Tibial artery (tissue), 4 donors: ENCODE results near the gene CHRNG.

Experiments used
- DNase-seq, 2 donors: peaks; one replicate each; pipeline ENCODE4 v3.0.0-alpha.2; 2019
- H3K27ac ChIP-seq, 2 donors: fragments of 200-600 bp; sonication (generic) in 1 of 2; 1 replicate in 1 of 2; 2 replicates in 1 of 2; pipeline ENCODE4 v1.5.1; 2018 to 2019; ENCODE audit warnings: mild to moderate bottlenecking in 1 of 2
- H3K27me3 ChIP-seq, 2 donors: fragments of 200-600 bp; sonication (generic) in 1 of 2; one replicate each; pipeline versions ENCODE4 v1.5.1 to v1.6.0; 2016 to 2019
- H3K36me3 ChIP-seq, 3 donors: fragments of 200-600 bp; sonication (generic) in 2 of 3; one replicate each; pipeline ENCODE4 v1.5.1; 2016 to 2019; ENCODE audit warnings: mild to moderate bottlenecking in 2 of 3
- H3K4me1 ChIP-seq, 4 donors: fragments of 200-600 bp; sonication (generic) in 2 of 4; 1 replicate in 3 of 4; 2 replicates in 1 of 4; pipeline ENCODE4 v1.5.1; 2016 to 2019
- H3K4me3 ChIP-seq, 2 donors: fragments of 200-600 bp; sonication (generic) in 1 of 2; 1 replicate in 1 of 2; 2 replicates in 1 of 2; pipeline ENCODE4 v1.5.1; 2018 to 2019; ENCODE audit warnings: mild to moderate bottlenecking in 2 of 2
- H3K9me3 ChIP-seq, 3 donors: fragments of 200-600 bp; sonication (generic) in 1 of 3; one replicate each; pipeline ENCODE4 v1.5.1; 2016 to 2019
- CTCF ChIP-seq, 2 experiments: fragments of 200-600 bp in 1 of 2; fragments of 450-650 bp in 1 of 2; IDR thresholded peaks; one replicate each; pipeline ENCODE4 v1.5.1; 2017 to 2019; ENCODE audit warnings: antibody characterized with exemption in 2 of 2, mild to moderate bottlenecking in 1 of 2, moderate library complexity in 1 of 2
- intact Hi-C: fragments of 100-400 bp; cut with DNase I; formaldehyde crosslinking; loops from one replicate; pipeline ENCODE4 v1.15.0; 2023; ENCODE audit warnings: low total_unique reads

CHRNG gene

GRCh38 chr2:232525791-232526371 lies 13.6 kb upstream of the CHRNG start, which contains the start of gene CHRND:
Gene CHRND, plus strand, starts transcription at chr2:232526160. Its CDS starts 56 bp downstream, at chr2:232526216.
- no peaks in the 10 kb centered on the region for H3K36me3 ChIP-seq
- H3K27me3 ChIP-seq, result peaks cover 4 to 69% of the 10 kb centered on the region in 2 donors
- H3K4me3 ChIP-seq, result no peak within 1 kb of the TSS
- DNase-seq, result no peak
- intact Hi-C loops, result no loop called here
- H3K27ac ChIP-seq, result no peak within 1 kb of the TSS
- no peaks in the 10 kb centered on the region for H3K9me3 ChIP-seq
- TF ChIP-seq CTCF (IDR thresholded peaks at IDR 0.05), result no peak
- peaks cover 0 to 37% (median 24%) of the 10 kb centered on the region in 4 donors for H3K4me1 ChIP-seq

GRCh38 chr2:232526372-232526941 lies 13.0 kb upstream of the CHRNG start:
- Histone ChIP-seq H3K4me1 (peaks cover 0 to 37% (median 24%) of the 10 kb centered on the region in 4 donors), H3K36me3 (no peaks in the 10 kb centered on the region), H3K9me3 (no peaks in the 10 kb centered on the region), H3K27ac (no peak overlapping the region), H3K27me3 (peaks cover 4 to 64% of the 10 kb centered on the region in 2 donors), H3K4me3 (no peak overlapping the region)
- no peak for TF ChIP-seq CTCF (IDR thresholded peaks at IDR 0.05)
- intact Hi-C loops, result no loop called here
- DNase-seq, result no peak

GRCh38 chr2:232527905-232528470 lies 11.5 kb upstream of the CHRNG start:
- no peaks in the 10 kb centered on the region for H3K36me3 ChIP-seq
- H3K27ac ChIP-seq, result no peak overlapping the region
- peaks cover 0 to 23% (median 11%) of the 10 kb centered on the region in 4 donors for H3K4me1 ChIP-seq
- peaks cover 0 to 48% of the 10 kb centered on the region in 2 donors for H3K27me3 ChIP-seq
- no peak for DNase-seq
- TF ChIP-seq CTCF (IDR thresholded peaks at IDR 0.05), result no peak
- intact Hi-C loops, result no loop called here
- H3K9me3 ChIP-seq, result no peaks in the 10 kb centered on the region
- H3K4me3 ChIP-seq, result no peak overlapping the region

GRCh38 chr2:232528746-232529460 lies 10.6 kb upstream of the CHRNG start:
- no peak overlapping the region for H3K27ac ChIP-seq
- H3K27me3 ChIP-seq, result peaks cover 0 to 39% of the 10 kb centered on the region in 2 donors
- no peak overlapping the region for H3K4me3 ChIP-seq
- intact Hi-C loops, result no loop called here
- no peak for TF ChIP-seq CTCF (IDR thresholded peaks at IDR 0.05)
- no peak for DNase-seq
- no peaks in the 10 kb centered on the region for H3K36me3 ChIP-seq
- H3K4me1 ChIP-seq, result peaks cover 0 to 14% (median 5%) of the 10 kb centered on the region in 4 donors
- H3K9me3 ChIP-seq, result no peaks in the 10 kb centered on the region

- no peak overlapping the region for H3K4me3 ChIP-seq
- DNase-seq, result no peak
- no peaks in the 10 kb centered on the region for H3K9me3 ChIP-seq
- no peak for TF ChIP-seq CTCF (IDR thresholded peaks at IDR 0.05)
- no peaks in the 10 kb centered on the region for H3K36me3 ChIP-seq
- H3K27me3 ChIP-seq, result peaks cover 0 to 30% of the 10 kb centered on the region in 2 donors
- no peak overlapping the region for H3K27ac ChIP-seq
- peaks cover 0 to 8% (median 0%) of the 10 kb centered on the region in 4 donors for H3K4me1 ChIP-seq
- intact Hi-C loops, result no loop called here
Measured at GRCh38 chr2:232529806-232530547, 9.5 kb upstream of the CHRNG start.
